H1 (cell line): ENCODE measurements around the gene TREM1. TPM values are rescaled to one million over a fixed set of nuclear protein-coding genes. Genes with fewer than 3 reads are reported as not detected.

Experiments used
- CTCF ChIA-PET: fragments of 300-600 bp; sonication (Branson Sonifier 250); formaldehyde crosslinking; loops from one replicate; lab custom pipeline; 2021; ENCODE audit not compliant: partially characterized antibody; lab: Charles Lee
- POLR2A ChIA-PET: fragments of 300-600 bp; sonication (Branson Sonifier 250); formaldehyde crosslinking; loops from one replicate; lab custom pipeline; 2021; ENCODE audit warnings: inconsistent platforms; ENCODE audit not compliant: partially characterized antibody; lab: Charles Lee
- DNase-seq, 2 experiments: peaks; one replicate each; pipeline versions ENCODE4 v3.0.0 to v3.0.0-alpha.2; 2010 to 2022; ENCODE audit warnings: low spot score in 2 of 2, low read depth in 1 of 2, mixed read lengths in 1 of 2
- FAIRE-seq: peaks from 2 replicates; lab custom pipeline; 2011; peaks lifted over from hg19 to GRCh38; lab: Jason Lieb, UNC
- H2AFZ ChIP-seq: 2 replicates; pipeline ENCODE4 v1.8.1; 2012; ENCODE audit warnings: low read length, inconsistent platforms
- H2AK5ac ChIP-seq: 2 replicates; pipeline ENCODE4 v1.6.1; 2013; ENCODE audit warnings: low read depth, low read length
- H2BK120ac ChIP-seq: replicated peaks from 2 replicates; pipeline ENCODE3; 2013; ENCODE audit warnings: low read depth, low read length, inconsistent platforms
- H2BK12ac ChIP-seq: 2 replicates; pipeline ENCODE4 v1.6.1; 2013; ENCODE audit warnings: low read depth, low read length
- H2BK15ac ChIP-seq: 2 replicates; pipeline ENCODE4 v1.6.1; 2013; ENCODE audit warnings: low read length
- H2BK20ac ChIP-seq: 2 replicates; pipeline ENCODE4 v1.6.1; 2013; ENCODE audit warnings: low read length
- H2BK5ac ChIP-seq: 2 replicates; pipeline ENCODE4 v1.6.1; 2013; ENCODE audit warnings: low read depth, low read length
- H3K14ac ChIP-seq: 2 replicates; pipeline ENCODE4 v1.6.1; 2013; ENCODE audit warnings: inconsistent platforms; ENCODE audit not compliant: insufficient read length
- H3K18ac ChIP-seq: 2 replicates; pipeline ENCODE4 v1.6.1; 2013; ENCODE audit warnings: low read length; ENCODE audit errors: extremely low read depth
- H3K23ac ChIP-seq: 2 replicates; pipeline ENCODE4 v1.6.1; 2013; ENCODE audit warnings: inconsistent platforms; ENCODE audit not compliant: insufficient read length
- H3K23me2 ChIP-seq: 2 replicates; pipeline ENCODE4 v1.6.1; 2013; ENCODE audit warnings: low read depth, low read length
- H3K27ac ChIP-seq: 2 replicates; pipeline ENCODE4 v1.6.1; 2011; ENCODE audit warnings: low read depth, low read length, inconsistent platforms
- H3K27me3 ChIP-seq, 4 experiments: replicated peaks in 1 of 4; 1 replicate in 1 of 4; 2 replicates in 3 of 4; pipeline versions ENCODE4 v1.6.1 to v1.8.1; 2011 to 2013; ENCODE audit warnings: low read length in 3 of 4, mild to moderate bottlenecking in 3 of 4, inconsistent platforms in 2 of 4, mixed read lengths in 2 of 4, moderate library complexity in 1 of 4; ENCODE audit not compliant: control insufficient read depth in 3 of 4, insufficient read depth in 3 of 4; ENCODE audit errors: extremely low read depth in 1 of 4
- H3K36me3 ChIP-seq, 4 experiments: 2 replicates each; pipeline versions ENCODE4 v1.6.1 to v1.8.1; 2011 to 2013; ENCODE audit warnings: mild to moderate bottlenecking in 4 of 4, low read length in 3 of 4, moderate library complexity in 2 of 4, control low read depth in 1 of 4, inconsistent platforms in 1 of 4; ENCODE audit not compliant: insufficient read depth in 4 of 4, control insufficient read depth in 2 of 4
- H3K4ac ChIP-seq: replicated peaks from 2 replicates; pipeline ENCODE3; 2013; ENCODE audit warnings: low read length, low read depth, mixed read lengths, inconsistent platforms; ENCODE audit not compliant: insufficient read length
- H3K4me1 ChIP-seq, 4 experiments: replicated peaks in 1 of 4; 1 replicate in 1 of 4; 2 replicates in 3 of 4; pipeline versions ENCODE4 v1.6.1 to v1.8.1; 2011 to 2013; ENCODE audit warnings: low read length in 3 of 4, inconsistent platforms in 2 of 4, mixed read lengths in 1 of 4; ENCODE audit not compliant: insufficient read depth in 4 of 4, control insufficient read depth in 3 of 4
- H3K4me2 ChIP-seq, 2 experiments: 2 replicates each; pipeline versions ENCODE4 v1.6.1 to v1.8.1; 2011 to 2013; ENCODE audit warnings: low read depth in 2 of 2, low read length in 2 of 2, control low read depth in 1 of 2, inconsistent platforms in 1 of 2, mild to moderate bottlenecking in 1 of 2; ENCODE audit not compliant: insufficient read depth in 1 of 2
- H3K4me3 ChIP-seq, 4 experiments: fragments of 200-600, 300-600 bp in 1 of 4; sonication (generic), shearing (Covaris generic), sonication (Bioruptor Twin) in 1 of 4; 2 replicates each; pipeline versions ENCODE4 v1.5.1 to v1.8.1; 2011 to 2016; ENCODE audit warnings: low read length in 4 of 4, low read depth in 3 of 4, control low read depth in 2 of 4, inconsistent platforms in 2 of 4, mild to moderate bottlenecking in 2 of 4, mixed read lengths in 1 of 4, moderate library complexity in 1 of 4; ENCODE audit not compliant: insufficient read depth in 2 of 4; ENCODE audit errors: extremely low read depth in 1 of 4
- H3K56ac ChIP-seq: replicated peaks from 2 replicates; pipeline ENCODE3; 2013; ENCODE audit warnings: low read depth, mild to moderate bottlenecking, mixed read lengths, low read length, inconsistent platforms; ENCODE audit not compliant: insufficient read length
- H3K79me1 ChIP-seq: 2 replicates; pipeline ENCODE4 v1.6.1; 2013; ENCODE audit warnings: low read depth, low read length, control low read depth
- H3K79me2 ChIP-seq, 2 experiments: 2 replicates each; pipeline versions ENCODE4 v1.6.1 to v1.8.1; 2012 to 2013; ENCODE audit warnings: low read length in 2 of 2, mild to moderate bottlenecking in 2 of 2, inconsistent platforms in 1 of 2; ENCODE audit not compliant: insufficient read depth in 2 of 2, control insufficient read depth in 1 of 2
- H3K9ac ChIP-seq, 4 experiments: replicated peaks in 1 of 4; 1 replicate in 1 of 4; 2 replicates in 3 of 4; pipeline versions ENCODE4 v1.6.1 to v1.8.1; 2011 to 2013; ENCODE audit warnings: low read depth in 3 of 4, low read length in 3 of 4, control low read depth in 2 of 4, mild to moderate bottlenecking in 2 of 4, moderate library complexity in 2 of 4, inconsistent platforms in 1 of 4; ENCODE audit errors: extremely low read depth in 1 of 4
- H3K9me3 ChIP-seq, 2 experiments: 2 replicates each; pipeline versions ENCODE4 v1.6.1 to v1.8.1; 2012 to 2013; ENCODE audit warnings: mild to moderate bottlenecking in 2 of 2, moderate library complexity in 2 of 2, control low read depth in 1 of 2, inconsistent platforms in 1 of 2, low read depth in 1 of 2, low read length in 1 of 2, mixed read lengths in 1 of 2; ENCODE audit not compliant: insufficient read depth in 2 of 2
- H4K20me1 ChIP-seq, 2 experiments: replicated peaks in 1 of 2; 2 replicates each; pipeline versions ENCODE3 to v1.8.1; 2011 to 2013; ENCODE audit warnings: inconsistent platforms in 2 of 2, low read length in 2 of 2, mild to moderate bottlenecking in 1 of 2; ENCODE audit not compliant: insufficient read depth in 2 of 2, control insufficient read depth in 1 of 2
- H4K5ac ChIP-seq: 2 replicates; pipeline ENCODE4 v1.6.1; 2013; ENCODE audit warnings: low read length, low read depth, mixed read lengths, inconsistent platforms; ENCODE audit not compliant: insufficient read length
- H4K8ac ChIP-seq: 2 replicates; pipeline ENCODE4 v1.8.0; 2013; ENCODE audit warnings: mild to moderate bottlenecking, moderate library complexity, low read length, inconsistent platforms; ENCODE audit not compliant: insufficient read depth; ENCODE audit errors: extremely low read depth
- H4K91ac ChIP-seq: replicated peaks from 2 replicates; pipeline ENCODE3; 2013; ENCODE audit warnings: low read length, mixed read lengths, inconsistent platforms; ENCODE audit not compliant: insufficient read length
- RXRA ChIP-seq: IDR thresholded peaks from 2 replicates; pipeline ENCODE4 v1.6.1; 2011; ENCODE audit warnings: low read depth, mild to moderate bottlenecking, low read length, moderate library complexity; ENCODE audit not compliant: insufficient read depth
- SP1 ChIP-seq: IDR thresholded peaks from 2 replicates; pipeline ENCODE4 v1.6.1; 2011; ENCODE audit warnings: low read depth, low read length
- WGBS, 2 experiments: shearing (Covaris generic) in 1 of 2; methylation state at CpG; one replicate each; pipeline versions ENCODE4 v1.1.6 to v1.1.7; 2013 to 2015; ENCODE audit warnings: low lambda C conversion rate in 2 of 2, mixed read lengths in 2 of 2, inconsistent platforms in 1 of 2, low coverage in 1 of 2, missing lambda C conversion rate in 1 of 2; ENCODE audit not compliant: insufficient replicate concordance in 2 of 2, insufficient coverage in 1 of 2, insufficient read length in 1 of 2; ENCODE audit errors: extremely low coverage in 1 of 2, missing lambda C conversion rate in 1 of 2; 5-methylcytosine and 5-hydroxymethylcytosine counted together
- polyA plus RNA-seq, 7 experiments: library from polyadenylated mRNA; depleted of rRNA in 3 of 7; stranded (reverse) in 5 of 7; unstranded in 2 of 7; fragments of >200 nt in 5 of 7; fragments of 200-250 nt in 2 of 7; gene quantifications; 1 replicate in 5 of 7; 2 replicates in 1 of 7; 4 replicates in 1 of 7; pipeline versions ENCODE4 v1.2.1 to v1.2.3, GENCODE V29; 2011 to 2013; ENCODE audit warnings: missing spikeins in 2 of 7, mixed read lengths in 2 of 7
- total RNA-seq: library from RNA; stranded (reverse); fragmentation: NEBNext Ultra II Directional; extraction: Animal tissue kit (Norgen Biotek cat#: 25700); gene quantifications from 2 replicates; pipeline ENCODE4 v1.2.1, GENCODE V29; 2021

Gene TREM1
- total and polyA plus RNA-seq, 2 of the 8 experiments (the other 6 are each of a cell fraction or from before 2014, with no cell fraction given), result not detected

DNA sequence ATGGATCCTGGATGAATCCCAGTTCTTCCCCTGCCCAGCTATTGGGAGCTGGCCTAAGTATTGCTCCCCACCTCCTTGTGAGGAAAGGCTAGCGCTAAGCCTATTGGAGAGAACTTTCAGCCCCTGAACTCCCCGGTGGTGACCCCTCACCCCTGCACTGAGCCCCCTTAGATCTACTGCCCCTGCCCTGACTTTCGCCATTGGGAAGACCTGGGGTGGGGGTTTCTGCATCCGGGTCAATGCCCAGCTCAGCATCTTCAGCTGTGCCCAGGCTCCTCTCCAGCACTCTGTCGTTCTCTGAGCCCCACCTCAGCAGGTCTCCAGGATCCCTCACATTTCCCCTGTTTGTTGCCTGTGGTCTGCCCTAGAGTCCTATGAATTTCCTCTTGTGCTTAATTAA lies 49.4 kb downstream of the TREM1 start:
- Histone ChIP-seq H3K4ac (no peak overlapping the region), H4K20me1 (no peaks in the 10 kb centered on the region), H4K5ac (no peak overlapping the region), H3K27me3 (no peaks in the 10 kb centered on the region; a peak in 1 of 7 replicates), H2BK120ac (no peak overlapping the region), H3K18ac (no peak overlapping the region), H3K79me1 (no peaks in the 10 kb centered on the region), H2BK15ac (no peak overlapping the region), H3K4me1 (peaks cover 0 to 4% (median 0%) of the 10 kb centered on the region in 4 experiments; a peak in 2 of 7 replicates), H2BK20ac (no peak overlapping the region), H3K27ac (no peak overlapping the region), H3K79me2 (no peaks in the 10 kb centered on the region), H3K23me2 (no peaks in the 10 kb centered on the region; the same call in 1 of the 2 replicates), H3K14ac (no peak overlapping the region), H3K4me3 (no peak overlapping the region), H3K56ac (no peak overlapping the region), H3K36me3 (no peaks in the 10 kb centered on the region), H3K9ac (no peak overlapping the region), H2AFZ (no peak overlapping the region), H2BK5ac (no peak overlapping the region), H4K91ac (no peak overlapping the region), H2BK12ac (no peak overlapping the region), H3K9me3 (no peaks in the 10 kb centered on the region), H3K23ac (no peak overlapping the region), H2AK5ac (no peak overlapping the region), H3K4me2 (no peak overlapping the region), H4K8ac (no peak overlapping the region)
- POLR2A ChIA-PET, result no interaction called here
- 78% methylated on average over 5 of the region's 5 CpGs; no CpG with 5 or more reads in 1 of the 2 experiments for WGBS, 2 experiments
- no peak for FAIRE-seq
- CTCF ChIA-PET, result interaction anchor here (1.1 to 1.8 kb wide), 4 partner anchors 45 to 81 kb away, joined by 3 to 6 read pairs (median 4); no protein-coding TSS in a partner anchor
- no peak for DNase-seq
- TF ChIP-seq SP1 (no peak), RXRA (no peak)
